Right lobe of liver (tissue), 4 donors: Measurements from ENCODE around the gene CHMP1A.

ENCODE experiments used
- CTCF ChIP-seq, 4 donors: fragments of 200-600 bp in 3 of 4; fragments of 450-650 bp in 1 of 4; IDR thresholded peaks; one replicate each; pipeline versions ENCODE4 v1.5.1 to v1.8.0; 2016 to 2022; ENCODE audit warnings: antibody characterized with exemption in 4 of 4, mild to moderate bottlenecking in 2 of 4
- POLR2A ChIP-seq: fragments of 450-650 bp; IDR thresholded peaks from one replicate; pipeline ENCODE4 v1.6.1; 2017; ENCODE audit warnings: antibody characterized with exemption, mild to moderate bottlenecking
- donor health status: DM: no; HTN: no; CAD: no.
- donor health status: DM: no; HTN: no; CAD: no.
- donor health status: DM: no; HTN: yes; CAD: no.

GRCh38 chr16:89645122-89645521 lies 12.4 kb downstream of the CHMP1A start:
- no peak for TF ChIP-seq CTCF (IDR thresholded peaks at IDR 0.05)
- TF ChIP-seq POLR2A, result no peak
